ENCODE measurements around the gene OSBPL2.
A peak's percentile ranks its signal among the peaks of the same experiment; 100 is the strongest.

OSBPL2 gene

DNA sequence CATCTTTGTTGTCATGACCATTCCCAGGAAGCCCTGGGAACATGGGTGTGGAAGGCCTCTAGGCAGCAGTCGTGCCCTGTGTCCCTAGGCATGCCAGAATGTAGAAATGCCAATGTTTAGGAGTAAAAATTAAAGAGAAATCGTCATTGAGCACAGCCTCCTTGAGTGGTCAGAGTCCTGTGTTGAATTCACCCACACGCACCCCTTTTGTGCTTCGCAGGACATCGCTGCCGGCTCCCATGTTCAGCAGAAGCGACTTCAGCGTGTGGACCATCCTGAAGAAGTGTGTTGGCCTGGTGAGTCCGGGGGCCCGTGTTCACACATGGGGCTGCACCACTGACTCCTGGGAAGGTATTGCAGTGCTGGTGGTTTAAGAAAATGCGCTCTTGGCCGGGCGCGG lies 25.1 kb downstream of the OSBPL2 start:
- H3K79me2 ChIP-seq (ENCODE audit: insufficient read depth, low read length): peaks cover 4% of the 10 kb centered on the region; the same call in 1 of the 2 replicates
- H2AFZ ChIP-seq (ENCODE audit: low read depth, low read length): no peak overlapping the region
- no peak for ATAC-seq (ENCODE audit: insufficient read depth, low read depth)
- no peak overlapping the region for H3K4me3 ChIP-seq (ENCODE audit: low read depth in 1 of 2, low read length in 2 of 2)
- DNase-seq: no peak
- H4K20me1 ChIP-seq (ENCODE audit: insufficient read depth, low read length): peaks cover 21% of the 10 kb centered on the region
- no peak overlapping the region for H3K4me2 ChIP-seq (ENCODE audit: insufficient read depth, low read length)
- TF ChIP-seq CTCF (IDR thresholded peaks at IDR 0.05; ENCODE audit: borderline replicate concordance, extremely low read depth, low read length, poor library complexity, severe bottlenecking): no peak
- TF ChIP-seq EZH2 (IDR thresholded peaks at IDR 0.05; ENCODE audit: borderline replicate concordance, low read depth, low read length, severe bottlenecking): no peak
- no peak overlapping the region for H3K27ac ChIP-seq (ENCODE audit: low read length)
- H3K9ac ChIP-seq (ENCODE audit: low read depth, low read length): no peak overlapping the region
- H3K9me3 ChIP-seq (ENCODE audit: insufficient read depth, low read length, severe bottlenecking): no peaks in the 10 kb centered on the region
- no peaks in the 10 kb centered on the region for H3K27me3 ChIP-seq (ENCODE audit: insufficient read depth, low read length, poor library complexity)
- H3K36me3 ChIP-seq (ENCODE audit: insufficient read depth, low read length): peaks cover 81% of the 10 kb centered on the region
- H3K4me1 ChIP-seq (ENCODE audit: insufficient read depth, low read length): no peaks in the 10 kb centered on the region

DNA sequence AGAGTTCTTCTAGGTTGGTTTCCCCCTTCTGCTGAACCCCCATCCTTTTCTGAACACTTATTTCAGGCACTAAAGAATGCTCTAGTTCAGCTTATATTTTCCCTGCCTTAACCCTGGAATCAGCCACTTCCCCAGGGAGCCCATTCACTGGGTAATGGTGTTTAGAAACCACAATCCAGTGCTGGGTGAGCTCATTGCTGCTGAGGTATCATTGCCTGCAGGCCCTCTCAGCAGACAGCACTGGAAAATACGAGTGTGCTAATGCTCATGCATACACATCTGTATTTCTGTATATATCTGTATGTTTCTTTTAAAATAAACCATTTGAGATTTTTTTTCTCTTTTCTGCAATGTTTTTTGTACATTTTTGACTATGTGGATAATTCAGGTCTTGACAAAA lies 27.0 kb downstream of the OSBPL2 start:
- Histone ChIP-seq H3K27me3 (ENCODE audit: insufficient read depth, low read length, poor library complexity) (no peaks in the 10 kb centered on the region), H3K79me2 (ENCODE audit: insufficient read depth, low read length) (no peaks in the 10 kb centered on the region), H3K9ac (ENCODE audit: low read depth, low read length) (no peak overlapping the region), H3K36me3 (ENCODE audit: insufficient read depth, low read length) (peaks cover 68% of the 10 kb centered on the region), H4K20me1 (ENCODE audit: insufficient read depth, low read length) (peaks cover 18% of the 10 kb centered on the region), H3K4me2 (ENCODE audit: insufficient read depth, low read length) (no peak overlapping the region), H3K9me3 (ENCODE audit: insufficient read depth, low read length, severe bottlenecking) (no peaks in the 10 kb centered on the region), H3K4me3 (ENCODE audit: low read depth in 1 of 2, low read length in 2 of 2) (no peak overlapping the region), H3K4me1 (ENCODE audit: insufficient read depth, low read length) (no peaks in the 10 kb centered on the region), H3K27ac (ENCODE audit: low read length) (no peak overlapping the region), H2AFZ (ENCODE audit: low read depth, low read length) (no peak overlapping the region)
- no peak for TF ChIP-seq CTCF (IDR thresholded peaks at IDR 0.05; ENCODE audit: borderline replicate concordance, extremely low read depth, low read length, poor library complexity, severe bottlenecking)
- no peak for TF ChIP-seq EZH2 (IDR thresholded peaks at IDR 0.05; ENCODE audit: borderline replicate concordance, low read depth, low read length, severe bottlenecking)
- ATAC-seq (ENCODE audit: insufficient read depth, low read depth): no peak
- no peak for DNase-seq

DNA sequence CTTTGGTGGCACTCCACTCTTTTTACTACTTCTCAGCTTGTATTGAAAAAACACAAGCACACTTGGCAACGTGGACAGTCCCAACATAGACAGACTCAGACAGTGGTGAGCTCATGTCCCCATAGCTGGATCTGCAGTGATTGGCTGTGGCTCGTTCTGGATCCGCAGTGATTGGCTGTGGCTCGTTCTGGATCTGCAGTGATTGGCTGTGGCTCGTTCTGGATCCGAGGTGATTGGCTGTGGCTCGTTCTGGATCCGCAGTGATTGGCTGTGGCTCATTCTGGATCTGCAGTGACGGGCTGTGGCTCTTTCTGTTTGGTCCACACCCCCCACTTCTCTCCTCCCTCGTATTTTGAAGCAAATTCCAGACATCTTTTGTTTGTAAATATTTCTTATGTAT lies 28.0 kb downstream of the OSBPL2 start:
- Histone ChIP-seq H3K9me3 (ENCODE audit: insufficient read depth, low read length, severe bottlenecking) (no peaks in the 10 kb centered on the region), H3K36me3 (ENCODE audit: insufficient read depth, low read length) (peaks cover 60% of the 10 kb centered on the region), H2AFZ (ENCODE audit: low read depth, low read length) (no peak overlapping the region), H4K20me1 (ENCODE audit: insufficient read depth, low read length) (peaks cover 18% of the 10 kb centered on the region), H3K79me2 (ENCODE audit: insufficient read depth, low read length) (no peaks in the 10 kb centered on the region), H3K4me3 (ENCODE audit: low read depth in 1 of 2, low read length in 2 of 2) (no peak overlapping the region), H3K27ac (ENCODE audit: low read length) (no peak overlapping the region), H3K4me1 (ENCODE audit: insufficient read depth, low read length) (no peaks in the 10 kb centered on the region), H3K4me2 (ENCODE audit: insufficient read depth, low read length) (no peak overlapping the region), H3K9ac (ENCODE audit: low read depth, low read length) (no peak overlapping the region), H3K27me3 (ENCODE audit: insufficient read depth, low read length, poor library complexity) (no peaks in the 10 kb centered on the region)
- peak; percentile 29 for DNase-seq
- TF ChIP-seq CTCF (IDR thresholded peaks at IDR 0.05; ENCODE audit: borderline replicate concordance, extremely low read depth, low read length, poor library complexity, severe bottlenecking) (no peak), EZH2 (IDR thresholded peaks at IDR 0.05; ENCODE audit: borderline replicate concordance, low read depth, low read length, severe bottlenecking) (no peak)
- no peak for ATAC-seq (ENCODE audit: insufficient read depth, low read depth)

- Histone ChIP-seq H4K20me1 (ENCODE audit: insufficient read depth, low read length) (peaks cover 21% of the 10 kb centered on the region), H3K79me2 (ENCODE audit: insufficient read depth, low read length) (no peaks in the 10 kb centered on the region), H3K27me3 (ENCODE audit: insufficient read depth, low read length, poor library complexity) (no peaks in the 10 kb centered on the region), H3K36me3 (ENCODE audit: insufficient read depth, low read length) (peaks cover 61% of the 10 kb centered on the region), H3K27ac (ENCODE audit: low read length) (no peak overlapping the region), H3K9ac (ENCODE audit: low read depth, low read length) (no peak overlapping the region), H3K4me3 (ENCODE audit: low read depth in 1 of 2, low read length in 2 of 2) (no peak overlapping the region), H3K9me3 (ENCODE audit: insufficient read depth, low read length, severe bottlenecking) (no peaks in the 10 kb centered on the region), H3K4me1 (ENCODE audit: insufficient read depth, low read length) (no peaks in the 10 kb centered on the region), H3K4me2 (ENCODE audit: insufficient read depth, low read length) (no peak overlapping the region), H2AFZ (ENCODE audit: low read depth, low read length) (no peak overlapping the region)
- no peak for TF ChIP-seq EZH2 (IDR thresholded peaks at IDR 0.05; ENCODE audit: borderline replicate concordance, low read depth, low read length, severe bottlenecking)
- TF ChIP-seq CTCF (IDR thresholded peaks at IDR 0.05; ENCODE audit: borderline replicate concordance, extremely low read depth, low read length, poor library complexity, severe bottlenecking): no peak
- DNase-seq (no peak), ATAC-seq (ENCODE audit: insufficient read depth, low read depth) (no peak)
Observed at GRCh38 chr20:62266851-62267250, 28.5 kb downstream of the OSBPL2 start.

All from DND-41 (cell line).